Neural progenitor cell (in vitro differentiated cells): ENCODE measurements around the gene RAB3D.

ENCODE experiments used
- EZH2 ChIP-seq: fragments of 200-600 bp; sonication (generic); IDR thresholded peaks from 2 replicates; pipeline ENCODE4 v1.6.1; 2017; ENCODE audit warnings: antibody characterized with exemption, mild to moderate bottlenecking, moderate library complexity
- TF ChIP-seq, protein P1 (sequence below): fragments of 200-600 bp; sonication (generic); IDR thresholded peaks from 2 replicates; pipeline ENCODE4 v1.5.1; 2017; ENCODE audit warnings: antibody characterized with exemption, mild to moderate bottlenecking

DNA sequence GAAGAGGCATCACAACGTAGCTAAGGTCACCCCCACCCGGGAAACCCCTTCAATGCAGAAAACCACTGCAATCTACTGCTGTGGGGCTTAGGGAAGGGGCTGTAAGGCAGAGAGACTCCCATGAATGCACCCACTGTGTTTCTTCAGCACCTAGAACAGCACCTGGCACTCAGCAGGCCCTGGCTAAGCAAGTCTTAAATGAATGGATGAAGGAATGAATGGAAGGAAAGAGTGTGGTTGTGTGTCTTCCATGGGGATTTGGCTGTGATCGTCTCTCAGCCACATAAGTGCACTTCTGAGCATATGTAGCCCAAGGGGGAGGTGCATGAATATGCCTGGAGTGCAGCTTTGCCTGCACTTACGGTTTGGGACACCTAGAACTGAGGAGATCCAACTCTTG lies 9.7 kb upstream of the RAB3D start:
- TF ChIP-seq, protein P1, sequence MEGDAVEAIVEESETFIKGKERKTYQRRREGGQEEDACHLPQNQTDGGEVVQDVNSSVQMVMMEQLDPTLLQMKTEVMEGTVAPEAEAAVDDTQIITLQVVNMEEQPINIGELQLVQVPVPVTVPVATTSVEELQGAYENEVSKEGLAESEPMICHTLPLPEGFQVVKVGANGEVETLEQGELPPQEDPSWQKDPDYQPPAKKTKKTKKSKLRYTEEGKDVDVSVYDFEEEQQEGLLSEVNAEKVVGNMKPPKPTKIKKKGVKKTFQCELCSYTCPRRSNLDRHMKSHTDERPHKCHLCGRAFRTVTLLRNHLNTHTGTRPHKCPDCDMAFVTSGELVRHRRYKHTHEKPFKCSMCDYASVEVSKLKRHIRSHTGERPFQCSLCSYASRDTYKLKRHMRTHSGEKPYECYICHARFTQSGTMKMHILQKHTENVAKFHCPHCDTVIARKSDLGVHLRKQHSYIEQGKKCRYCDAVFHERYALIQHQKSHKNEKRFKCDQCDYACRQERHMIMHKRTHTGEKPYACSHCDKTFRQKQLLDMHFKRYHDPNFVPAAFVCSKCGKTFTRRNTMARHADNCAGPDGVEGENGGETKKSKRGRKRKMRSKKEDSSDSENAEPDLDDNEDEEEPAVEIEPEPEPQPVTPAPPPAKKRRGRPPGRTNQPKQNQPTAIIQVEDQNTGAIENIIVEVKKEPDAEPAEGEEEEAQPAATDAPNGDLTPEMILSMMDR, result no peak
- TF ChIP-seq EZH2, result no peak
